Measurements from ENCODE around the gene SUFU.

Gene SUFU

DNA sequence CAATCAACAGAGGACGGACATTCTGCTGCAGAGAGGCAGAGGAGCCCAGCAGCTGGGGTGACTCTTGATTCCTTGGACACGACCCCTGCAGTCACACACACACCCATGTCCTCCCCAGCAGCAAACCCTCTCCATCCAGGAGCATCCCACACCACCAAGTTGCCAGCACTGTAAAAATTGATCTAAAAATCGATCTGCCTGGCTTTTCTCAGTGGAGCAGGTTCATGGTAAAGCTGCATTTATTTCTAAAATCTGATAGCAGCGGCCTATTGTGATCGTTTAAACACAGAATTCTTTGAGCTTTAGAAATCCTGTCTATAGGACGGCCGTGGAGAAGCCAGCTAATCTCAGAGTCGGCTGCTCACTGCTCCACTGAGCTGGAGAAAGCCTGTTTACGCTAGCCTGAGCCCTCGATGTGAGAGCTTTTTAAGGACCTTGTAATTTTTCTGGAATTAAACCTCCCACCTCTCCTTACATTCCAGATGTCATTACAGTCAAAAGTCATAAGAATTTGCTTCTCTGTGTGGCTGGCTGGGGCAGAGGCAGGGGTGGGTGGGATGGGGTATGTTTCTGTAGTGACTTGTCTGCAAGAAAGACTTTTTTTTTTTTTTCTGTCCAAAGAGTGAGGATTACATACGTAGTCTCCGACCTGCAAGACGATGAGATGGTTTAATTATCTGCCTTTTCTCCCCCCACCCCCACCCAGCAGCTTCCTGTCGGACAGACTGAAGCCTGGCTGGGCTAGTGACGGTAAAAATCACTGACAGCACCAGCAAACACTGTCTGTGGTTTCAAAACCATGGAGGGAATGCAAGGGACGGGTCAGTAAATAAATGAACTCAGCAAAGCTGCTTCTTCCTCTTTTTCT is 172.1 kb downstream of the SUFU start:
- DNase-seq: no peak

DNA sequence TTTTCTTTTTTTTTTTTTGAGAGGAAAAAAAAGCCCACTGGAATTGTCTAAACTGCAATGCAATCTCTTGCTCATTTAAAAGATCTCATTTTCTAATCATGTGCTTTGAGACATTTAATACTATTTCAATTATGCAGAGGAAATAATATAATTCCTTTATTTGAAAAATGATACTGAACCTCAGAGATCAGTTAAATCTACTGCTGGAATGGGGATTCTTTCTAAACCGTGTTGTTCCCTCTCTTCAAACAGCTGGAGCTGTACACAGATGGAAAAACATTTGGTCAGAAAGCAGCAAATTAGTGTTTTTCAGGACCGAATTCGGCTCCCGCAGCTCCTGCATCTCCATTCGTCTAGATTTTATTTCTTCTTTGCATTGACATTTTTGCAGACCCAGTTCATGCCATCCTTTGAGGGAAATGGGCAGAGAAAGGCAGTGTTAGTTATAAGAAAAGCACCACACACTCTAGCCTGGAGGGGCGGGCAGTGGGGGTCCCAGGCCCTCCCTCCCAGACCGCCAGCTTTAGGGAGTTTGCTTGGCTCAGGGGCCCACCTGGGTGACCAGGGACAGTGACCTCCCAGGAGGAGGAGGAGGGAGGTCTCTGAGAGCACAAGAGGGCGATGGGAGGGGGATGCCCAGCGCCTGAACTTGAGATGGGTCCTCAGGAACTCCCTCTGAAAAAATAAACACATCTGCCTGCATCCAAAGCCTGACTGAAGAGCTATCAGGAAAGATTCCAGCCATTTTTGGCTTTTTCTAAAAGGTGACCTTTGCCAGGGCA is 173.0 kb downstream of the SUFU start:
- no peak for DNase-seq

DNA sequence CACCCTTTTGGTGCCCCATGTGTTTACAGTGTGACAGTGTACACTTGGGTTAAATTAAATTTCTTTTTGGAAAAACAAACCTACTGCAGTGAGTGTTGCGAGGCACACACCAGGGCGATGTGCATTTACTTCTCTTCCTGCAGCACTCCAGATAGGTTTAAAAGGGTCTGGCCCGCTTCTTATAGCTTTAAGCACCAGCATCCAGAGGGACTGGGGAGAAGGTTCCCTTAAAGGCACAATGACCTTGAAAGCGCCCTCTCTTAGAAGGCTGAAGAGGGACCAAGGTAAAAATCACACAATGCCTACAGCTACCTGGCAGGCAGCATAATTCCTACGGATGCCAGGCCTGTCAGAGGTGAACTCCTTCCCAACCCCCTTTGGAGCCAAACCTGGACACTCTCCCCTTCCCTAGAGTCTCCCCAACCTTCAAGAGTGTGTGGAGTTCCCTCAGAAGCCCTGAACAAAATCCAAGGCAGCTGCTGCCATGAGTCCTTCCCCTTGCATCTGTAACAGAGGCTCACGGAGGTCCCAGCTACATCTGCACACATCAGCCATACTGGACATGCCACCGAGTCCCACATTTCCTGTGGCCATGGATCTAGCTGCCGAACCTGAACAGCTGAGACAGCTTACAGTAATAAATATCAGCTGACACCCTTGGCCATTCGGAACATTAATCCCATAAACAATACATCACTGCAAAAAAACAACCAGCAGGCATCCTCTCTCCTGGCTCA is 173.7 kb downstream of the SUFU start:
- no peak for DNase-seq

DNA sequence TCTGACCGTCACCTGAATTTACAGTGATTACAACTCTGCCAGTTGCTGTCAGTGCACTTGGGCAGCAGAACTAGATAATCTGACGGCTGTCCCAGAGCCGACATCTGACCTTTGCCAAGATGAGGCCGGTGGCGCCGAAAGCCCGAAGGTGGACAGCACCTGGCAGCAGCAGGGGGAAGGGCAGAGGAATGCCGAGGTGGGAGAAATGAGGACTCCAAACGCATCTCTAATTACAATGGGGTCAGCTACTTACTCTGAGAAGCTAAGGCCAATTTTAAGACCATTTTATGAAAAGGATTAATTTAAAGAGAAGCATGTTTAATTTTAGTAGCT is 174.3 kb downstream of the SUFU start:
- DNase-seq: no peak

DNA sequence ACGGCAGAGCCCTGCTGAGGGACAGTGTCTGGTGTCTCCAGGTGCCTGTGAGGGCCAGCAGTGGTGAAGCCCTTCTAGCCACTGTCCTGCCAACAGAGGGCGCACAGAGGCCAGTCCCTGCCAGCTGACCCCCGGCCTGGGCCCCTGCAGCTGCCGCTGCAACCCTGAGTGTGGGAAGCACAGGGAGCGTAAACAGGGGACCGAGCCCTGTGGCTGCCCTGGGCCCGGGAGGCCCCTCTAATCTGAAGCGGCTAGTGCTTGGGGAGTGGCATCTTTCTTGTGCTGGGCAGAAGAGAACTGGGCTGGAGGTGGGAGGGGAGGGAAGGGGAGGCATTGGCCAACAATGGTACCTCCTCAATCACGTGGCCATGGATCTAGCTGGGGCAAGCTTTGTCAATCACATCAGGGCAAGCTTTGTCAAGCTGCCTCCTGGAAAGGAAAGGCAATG is 175.1 kb downstream of the SUFU start:
- DNase-seq: no peak

DNA sequence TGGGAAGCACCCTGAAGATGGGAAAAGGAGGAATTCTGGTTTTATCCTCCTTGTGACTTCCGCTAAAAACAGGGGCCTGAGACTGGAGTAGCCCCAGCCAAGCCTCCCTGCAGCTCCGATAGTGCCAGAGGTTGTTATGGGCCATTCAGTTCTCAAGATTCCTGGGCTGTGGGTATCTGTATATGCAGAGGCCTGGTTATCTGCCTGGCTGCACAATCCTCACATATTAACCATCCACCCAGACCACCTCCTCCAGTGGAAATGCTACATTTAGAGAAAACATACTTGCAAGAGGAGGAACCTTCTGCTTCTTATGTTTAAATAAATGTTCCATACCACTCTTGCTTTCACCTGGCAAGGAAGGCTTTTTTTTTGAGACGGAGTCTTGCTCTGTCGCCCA is 175.8 kb downstream of the SUFU start:
- DNase-seq: no peak

DNA sequence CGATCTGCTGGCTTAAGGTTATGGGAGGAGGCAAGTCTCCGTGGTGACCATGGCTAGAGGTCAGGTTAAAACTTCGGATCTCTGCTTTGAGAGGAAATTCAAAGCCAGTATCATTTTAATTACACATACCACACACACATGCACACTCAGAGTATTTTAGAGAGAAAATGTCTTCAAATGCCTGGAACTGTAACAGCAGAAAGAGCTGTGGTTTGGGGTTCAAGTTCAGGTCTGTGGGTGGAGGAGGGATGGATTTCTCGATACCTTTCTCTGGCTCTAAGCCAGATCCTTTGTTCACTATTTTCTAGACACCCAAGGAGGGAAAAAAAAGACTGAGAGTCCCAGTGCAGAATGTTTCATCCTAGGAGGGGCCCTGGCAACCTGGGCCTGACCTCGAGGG is 177.9 kb downstream of the SUFU start:
- no peak for DNase-seq

DNA sequence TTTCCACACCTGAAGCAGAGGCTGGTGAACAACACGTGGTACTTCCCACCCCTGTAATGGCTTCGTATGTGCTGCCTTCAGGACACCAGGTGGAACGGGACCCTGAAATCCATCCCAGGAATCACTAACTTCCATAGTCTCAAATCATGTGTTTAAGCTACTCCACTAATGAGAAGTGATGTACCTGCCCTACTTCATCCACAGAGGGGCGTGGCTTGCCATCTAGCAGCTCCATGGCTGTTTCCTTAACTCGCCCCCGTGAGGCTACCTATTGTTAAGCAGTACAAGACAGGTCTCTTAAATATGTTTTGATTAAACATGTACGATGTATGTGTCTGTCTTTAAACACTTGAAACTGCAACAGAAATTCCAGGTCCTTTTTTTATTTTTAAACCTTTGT is 178.6 kb downstream of the SUFU start:
- DNase-seq: no peak

DNA sequence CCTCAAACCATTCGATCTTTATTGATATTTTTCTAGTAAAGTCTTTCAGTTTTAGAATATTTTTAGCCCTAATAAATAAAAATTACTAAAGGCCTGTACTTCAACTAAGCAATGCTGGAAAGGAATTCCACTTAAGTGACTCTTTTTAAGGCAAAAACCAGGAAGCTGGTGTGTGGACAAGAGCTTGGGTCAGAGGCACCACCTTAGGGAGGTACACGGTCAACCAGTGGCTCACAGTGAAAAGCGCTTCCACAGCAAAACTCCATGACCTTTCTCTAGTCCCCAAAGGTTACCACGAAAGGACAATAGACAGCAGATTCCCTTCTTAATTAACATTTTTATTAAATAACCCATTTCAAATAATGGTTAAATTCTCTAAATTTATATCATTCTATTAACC is 179.2 kb downstream of the SUFU start:
- DNase-seq: no peak

All from activated CD4-positive, alpha-beta T cell treated with anti-CD3 and anti-CD28 coated beads for 1 hour (primary cell).